ENCODE data around the gene CLIP2. TPM values are rescaled to one million over a fixed set of nuclear protein-coding genes. Genes with fewer than 3 reads are reported as not detected.

The CLIP2 gene
- total and polyA plus RNA-seq, 2 of the 4 experiments (the other 2 are of a cell fraction) = 18.1 to 20.7 TPM

DNA sequence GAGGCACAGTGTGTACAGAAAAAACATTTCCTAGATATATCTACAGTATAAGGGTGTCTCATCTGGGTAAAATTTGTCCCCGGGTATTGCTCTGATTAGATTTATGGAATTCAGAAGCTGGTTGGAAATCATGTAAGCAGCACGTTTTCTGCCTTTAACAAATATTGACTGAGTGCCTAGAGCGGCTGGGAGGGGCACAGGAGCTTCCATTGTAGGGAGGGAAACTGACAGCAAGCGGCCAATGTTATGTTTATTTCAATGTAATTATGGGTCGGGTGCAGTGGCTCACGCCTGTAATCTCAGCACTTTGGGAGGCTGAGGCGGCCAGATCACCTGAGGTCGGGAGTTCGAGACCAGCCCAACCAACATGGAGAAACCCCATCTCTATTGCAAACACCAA lies 30.6 kb upstream of the CLIP2 start:
- H2AK5ac ChIP-seq (ENCODE audit: low read depth, low read length) = no peak overlapping the region
- no peak overlapping the region for H3K27ac ChIP-seq (ENCODE audit: insufficient read depth, low read length)
- H3K56ac ChIP-seq (ENCODE audit: extremely low read depth, insufficient read depth, low read length) = no peak overlapping the region
- H3K9me3 ChIP-seq (ENCODE audit: control insufficient read depth, insufficient read depth, low read length) = no peaks in the 10 kb centered on the region
- dilution Hi-C loops (cut with HindIII; ENCODE audit: low sequenced_read_pairs, unreplicated experiment) = no loop called here
- intact Hi-C loops (cut with micrococcal nuclease) = no loop called here
- no peak overlapping the region for H2BK120ac ChIP-seq (ENCODE audit: low read depth, low read length)
- H2BK5ac ChIP-seq (ENCODE audit: low read depth, low read length, poor library complexity, severe bottlenecking) = no peak overlapping the region
- H4K91ac ChIP-seq (ENCODE audit: insufficient read depth, low read depth, low read length) = no peak overlapping the region
- no peak overlapping the region for H2AFZ ChIP-seq (replicated peaks; ENCODE audit: low read length, poor library complexity)
- no peak for DNase-seq
- peaks cover 13 to 18% of the 10 kb centered on the region in 2 experiments; a peak in 3 of 4 replicates for H3K79me1 ChIP-seq (ENCODE audit: low read depth in 1 of 2, low read length in 2 of 2)
- no TSS peak for BruUV-seq (replicated peaks)
- H3K14ac ChIP-seq (replicated peaks; ENCODE audit: low read depth, low read length) = no peak overlapping the region
- H3K27me3 ChIP-seq (ENCODE audit: control insufficient read depth, insufficient read depth, low read length) = no peaks in the 10 kb centered on the region
- H4K20me1 ChIP-seq (ENCODE audit: insufficient read depth, low read length) = no peaks in the 10 kb centered on the region
- H3K4me1 ChIP-seq (ENCODE audit: control insufficient read depth, insufficient read depth, low read length) = peaks cover 6% of the 10 kb centered on the region
- no peak overlapping the region for H3K4ac ChIP-seq (ENCODE audit: low read depth, low read length)
- no peak overlapping the region for H3K4me2 ChIP-seq (ENCODE audit: low read depth, low read length)
- no peak overlapping the region for H3K9ac ChIP-seq (ENCODE audit: low read depth, low read length)
- H3K23ac ChIP-seq (ENCODE audit: low read depth, low read length) = no peak overlapping the region
- ATAC-seq (ENCODE audit: low read depth) = no peak
- H3K18ac ChIP-seq (ENCODE audit: low read depth, low read length) = no peak overlapping the region
- no peak overlapping the region for H2BK15ac ChIP-seq (ENCODE audit: low read depth, low read length)
- no peak overlapping the region for H4K8ac ChIP-seq (ENCODE audit: low read depth in 2 of 2, low read length in 2 of 2)
- POLR2A ChIA-PET (ENCODE audit: unreplicated experiment) = no interaction called here
- H3K9me1 ChIP-seq (ENCODE audit: insufficient read depth, low read length) = peaks cover 12% of the 10 kb centered on the region; the same call in 1 of the 2 replicates
- in situ Hi-C loops (cut with MboI; ENCODE audit: low sequenced_read_pairs) = no loop called here
- H2BK20ac ChIP-seq (ENCODE audit: low read depth, low read length) = no peak overlapping the region
- H4K5ac ChIP-seq (ENCODE audit: low read depth, low read length) = no peak overlapping the region
- 92% methylated on average over 2 of the region's 9 CpGs; no CpG with 5 or more reads in 1 of the 2 experiments for WGBS, 2 experiments (ENCODE audit: extremely low coverage in 2 of 2, insufficient read length in 1 of 2)
- H3K36me3 ChIP-seq (ENCODE audit: control insufficient read depth, insufficient read depth, low read length) = no peaks in the 10 kb centered on the region
- H3K4me3 ChIP-seq (ENCODE audit: insufficient read depth, low read depth, low read length) = no peak overlapping the region
- CTCF ChIA-PET = no interaction called here
- TF ChIP-seq BHLHE40 (IDR thresholded peaks at IDR 0.05; ENCODE audit: low read depth, low read length) = no peak
- TF ChIP-seq CEBPB (IDR thresholded peaks at IDR 0.05; ENCODE audit: low read depth, low read length) = no peak
- TF ChIP-seq FOS (IDR thresholded peaks at IDR 0.05; ENCODE audit: low read depth, low read length) = no peak
- TF ChIP-seq RFX5 (IDR thresholded peaks at IDR 0.05; ENCODE audit: low read depth, low read length) = no peak
- TF ChIP-seq SMC3 (IDR thresholded peaks at IDR 0.05; ENCODE audit: low read depth, low read length) = no peak
- TF ChIP-seq MAZ (IDR thresholded peaks at IDR 0.05; ENCODE audit: borderline replicate concordance, low read depth, low read length) = no peak
- TF ChIP-seq, protein P1, sequence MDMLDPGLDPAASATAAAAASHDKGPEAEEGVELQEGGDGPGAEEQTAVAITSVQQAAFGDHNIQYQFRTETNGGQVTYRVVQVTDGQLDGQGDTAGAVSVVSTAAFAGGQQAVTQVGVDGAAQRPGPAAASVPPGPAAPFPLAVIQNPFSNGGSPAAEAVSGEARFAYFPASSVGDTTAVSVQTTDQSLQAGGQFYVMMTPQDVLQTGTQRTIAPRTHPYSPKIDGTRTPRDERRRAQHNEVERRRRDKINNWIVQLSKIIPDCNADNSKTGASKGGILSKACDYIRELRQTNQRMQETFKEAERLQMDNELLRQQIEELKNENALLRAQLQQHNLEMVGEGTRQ (IDR thresholded peaks at IDR 0.05; ENCODE audit: low read depth, low read length) = no peak
- TF ChIP-seq, protein P2, sequence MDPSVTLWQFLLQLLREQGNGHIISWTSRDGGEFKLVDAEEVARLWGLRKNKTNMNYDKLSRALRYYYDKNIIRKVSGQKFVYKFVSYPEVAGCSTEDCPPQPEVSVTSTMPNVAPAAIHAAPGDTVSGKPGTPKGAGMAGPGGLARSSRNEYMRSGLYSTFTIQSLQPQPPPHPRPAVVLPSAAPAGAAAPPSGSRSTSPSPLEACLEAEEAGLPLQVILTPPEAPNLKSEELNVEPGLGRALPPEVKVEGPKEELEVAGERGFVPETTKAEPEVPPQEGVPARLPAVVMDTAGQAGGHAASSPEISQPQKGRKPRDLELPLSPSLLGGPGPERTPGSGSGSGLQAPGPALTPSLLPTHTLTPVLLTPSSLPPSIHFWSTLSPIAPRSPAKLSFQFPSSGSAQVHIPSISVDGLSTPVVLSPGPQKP (IDR thresholded peaks at IDR 0.05; ENCODE audit: borderline replicate concordance, low read depth, low read length) = no peak
- TF ChIP-seq CHD1 (IDR thresholded peaks at IDR 0.05; ENCODE audit: low read depth, low read length) = no peak
- no peak for TF ChIP-seq MAFK (IDR thresholded peaks at IDR 0.05; ENCODE audit: low read depth, low read length)
- TF ChIP-seq, protein P3, sequence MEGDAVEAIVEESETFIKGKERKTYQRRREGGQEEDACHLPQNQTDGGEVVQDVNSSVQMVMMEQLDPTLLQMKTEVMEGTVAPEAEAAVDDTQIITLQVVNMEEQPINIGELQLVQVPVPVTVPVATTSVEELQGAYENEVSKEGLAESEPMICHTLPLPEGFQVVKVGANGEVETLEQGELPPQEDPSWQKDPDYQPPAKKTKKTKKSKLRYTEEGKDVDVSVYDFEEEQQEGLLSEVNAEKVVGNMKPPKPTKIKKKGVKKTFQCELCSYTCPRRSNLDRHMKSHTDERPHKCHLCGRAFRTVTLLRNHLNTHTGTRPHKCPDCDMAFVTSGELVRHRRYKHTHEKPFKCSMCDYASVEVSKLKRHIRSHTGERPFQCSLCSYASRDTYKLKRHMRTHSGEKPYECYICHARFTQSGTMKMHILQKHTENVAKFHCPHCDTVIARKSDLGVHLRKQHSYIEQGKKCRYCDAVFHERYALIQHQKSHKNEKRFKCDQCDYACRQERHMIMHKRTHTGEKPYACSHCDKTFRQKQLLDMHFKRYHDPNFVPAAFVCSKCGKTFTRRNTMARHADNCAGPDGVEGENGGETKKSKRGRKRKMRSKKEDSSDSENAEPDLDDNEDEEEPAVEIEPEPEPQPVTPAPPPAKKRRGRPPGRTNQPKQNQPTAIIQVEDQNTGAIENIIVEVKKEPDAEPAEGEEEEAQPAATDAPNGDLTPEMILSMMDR (conservative IDR thresholded peaks at IDR 0.05; ENCODE audit: low read depth, low read length) = no peak
- no peak for TF ChIP-seq RAD21 (IDR thresholded peaks at IDR 0.05; ENCODE audit: low read length)
- TF ChIP-seq MXI1 (IDR thresholded peaks at IDR 0.05; ENCODE audit: borderline replicate concordance, low read depth, low read length) = no peak
- TF ChIP-seq NFE2L2 (IDR thresholded peaks at IDR 0.05; ENCODE audit: low read depth, low read length) = no peak
- no peak for TF ChIP-seq POLR2A (IDR thresholded peaks at IDR 0.05; ENCODE audit: low read depth, low read length)
- no peak overlapping the region for H2AK9ac ChIP-seq (replicated peaks; ENCODE audit: low read depth, low read length, poor library complexity)
